Upper lobe of left lung (tissue), 6 donors: ENCODE measurements around the gene COMMD6. TPM values are rescaled to one million over a fixed set of nuclear protein-coding genes. Genes with fewer than 3 reads are reported as not detected.

ENCODE experiments used
- ATAC-seq, 2 donors: fragments of 200-7000 bp; cut with Tn5 transposase; one replicate each; pipeline ENCODE4 v1.9.1; 2022; ENCODE audit warnings: mild to moderate bottlenecking in 2 of 2, moderate library complexity in 2 of 2; ENCODE audit not compliant: low FRiP score in 2 of 2
- DNase-seq, 2 donors: peaks; one replicate each; pipeline ENCODE4 v3.0.0-alpha.2; 2019 to 2020
- H3K27ac ChIP-seq, 4 donors: fragments of 200-600 bp; sonication (generic); one replicate each; pipeline ENCODE4 v1.5.1; 2016 to 2019
- H3K27me3 ChIP-seq, 4 donors: fragments of 200-600 bp; sonication (generic); one replicate each; pipeline ENCODE4 v1.5.1; 2017 to 2019
- H3K36me3 ChIP-seq, 4 donors: fragments of 200-600 bp; sonication (generic); one replicate each; pipeline ENCODE4 v1.5.1; 2016 to 2019
- H3K4me1 ChIP-seq, 4 donors: fragments of 200-600 bp; sonication (generic); one replicate each; pipeline ENCODE4 v1.5.1; 2018 to 2019
- H3K4me3 ChIP-seq, 4 donors: fragments of 200-600 bp; sonication (generic); one replicate each; pipeline ENCODE4 v1.5.1; 2017 to 2019; ENCODE audit warnings: mild to moderate bottlenecking in 2 of 4, moderate library complexity in 1 of 4
- H3K9me3 ChIP-seq, 4 donors: fragments of 200-600 bp; sonication (generic); one replicate each; pipeline ENCODE4 v1.5.1; 2018 to 2019
- EP300 ChIP-seq, 4 donors: sonication (generic); formaldehyde crosslinking; IDR thresholded peaks; one replicate each; pipeline ENCODE4 v1.5.1; 2017; ENCODE audit warnings: antibody characterized with exemption in 4 of 4, control low read depth in 2 of 4
- POLR2A ChIP-seq, 4 donors: fragments of 450-650 bp; IDR thresholded peaks; one replicate each; pipeline ENCODE4 v1.5.1; 2016 to 2017; ENCODE audit warnings: antibody characterized with exemption in 4 of 4, mild to moderate bottlenecking in 2 of 4
- POLR2AphosphoS5 ChIP-seq, 2 donors: sonication (generic); formaldehyde crosslinking; IDR thresholded peaks; one replicate each; pipeline ENCODE4 v1.5.1; 2017; ENCODE audit warnings: antibody characterized with exemption in 2 of 2
- WGBS, 2 donors: methylation state at CpG; one replicate each; pipeline ENCODE4 v1.1.5; 2017 to 2018; 5-methylcytosine and 5-hydroxymethylcytosine counted together
- total RNA-seq, 6 donors: library from RNA; depleted of rRNA in 4 of 6; stranded (reverse); fragments of >200 nt in 4 of 6; gene quantifications; one replicate each; pipeline versions ENCODE4 v1.1.0 to v1.2.1, GENCODE V29; 2016 to 2021
- TF ChIP-seq, protein P1 (sequence below), 6 experiments: fragments of 450-650 bp in 4 of 6; fragments of 200-600 bp in 2 of 6; sonication (generic) in 2 of 6; IDR thresholded peaks; one replicate each; pipeline ENCODE4 v1.5.1; 2016 to 2019; ENCODE audit warnings: antibody characterized with exemption in 6 of 6
- donor health status: DM: no; HTN: no; CAD: no; lungs with moderate emphysema.
- donor health status: DM: no; HTN: yes; CAD: no; lungs with severe emphysema.

Gene COMMD6
- total RNA-seq, 6 donors from 2014 or later: 9.0 to 134 (median 63.8) TPM

DNA sequence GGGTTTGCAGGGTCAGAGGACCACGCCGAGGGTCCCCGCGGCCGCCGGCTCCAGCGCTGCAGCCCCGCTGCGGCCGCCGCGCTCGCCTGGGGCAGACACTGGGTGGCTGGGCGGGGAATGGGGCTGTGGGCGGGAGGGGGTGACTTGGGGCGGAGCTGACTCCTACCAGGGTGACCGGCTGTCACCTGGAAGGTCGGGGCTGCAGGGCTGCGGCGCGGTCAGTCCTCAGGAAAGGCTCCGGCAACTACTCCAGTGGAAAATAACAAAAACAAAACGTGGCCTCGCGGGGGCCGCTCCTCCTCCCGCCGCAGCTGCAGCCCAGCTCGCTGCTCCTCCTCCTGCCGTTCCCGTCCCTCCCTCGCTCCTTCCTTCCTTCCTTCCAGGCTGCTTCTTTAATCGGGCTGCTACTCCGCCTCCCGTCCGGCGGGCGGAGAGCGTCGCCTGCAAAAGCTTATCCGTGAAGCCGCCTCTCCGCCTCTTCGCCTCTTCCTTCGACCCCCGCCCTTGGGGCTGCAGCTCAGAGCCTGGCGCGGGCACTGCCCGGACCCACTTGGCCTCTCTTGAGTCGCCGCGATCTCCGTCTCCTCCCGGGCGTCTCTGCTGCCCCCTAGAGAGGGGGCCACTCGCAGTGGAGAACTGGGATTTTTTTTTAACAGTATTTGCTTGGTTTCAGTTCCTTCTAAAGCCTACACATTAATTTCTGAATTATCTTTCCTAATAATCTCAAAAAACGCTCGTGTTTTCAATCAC lies 55.4 kb downstream of the COMMD6 start, which contains the start of gene TBC1D4:
Gene TBC1D4 (minus strand): TSS at position 100 of the 750 bp plus-strand sequence. CDS start 402 bp downstream, outside the sequence.
- WGBS, 2 donors: 0% methylated on average over 39 to 47 of the region's 58 CpGs

DNA sequence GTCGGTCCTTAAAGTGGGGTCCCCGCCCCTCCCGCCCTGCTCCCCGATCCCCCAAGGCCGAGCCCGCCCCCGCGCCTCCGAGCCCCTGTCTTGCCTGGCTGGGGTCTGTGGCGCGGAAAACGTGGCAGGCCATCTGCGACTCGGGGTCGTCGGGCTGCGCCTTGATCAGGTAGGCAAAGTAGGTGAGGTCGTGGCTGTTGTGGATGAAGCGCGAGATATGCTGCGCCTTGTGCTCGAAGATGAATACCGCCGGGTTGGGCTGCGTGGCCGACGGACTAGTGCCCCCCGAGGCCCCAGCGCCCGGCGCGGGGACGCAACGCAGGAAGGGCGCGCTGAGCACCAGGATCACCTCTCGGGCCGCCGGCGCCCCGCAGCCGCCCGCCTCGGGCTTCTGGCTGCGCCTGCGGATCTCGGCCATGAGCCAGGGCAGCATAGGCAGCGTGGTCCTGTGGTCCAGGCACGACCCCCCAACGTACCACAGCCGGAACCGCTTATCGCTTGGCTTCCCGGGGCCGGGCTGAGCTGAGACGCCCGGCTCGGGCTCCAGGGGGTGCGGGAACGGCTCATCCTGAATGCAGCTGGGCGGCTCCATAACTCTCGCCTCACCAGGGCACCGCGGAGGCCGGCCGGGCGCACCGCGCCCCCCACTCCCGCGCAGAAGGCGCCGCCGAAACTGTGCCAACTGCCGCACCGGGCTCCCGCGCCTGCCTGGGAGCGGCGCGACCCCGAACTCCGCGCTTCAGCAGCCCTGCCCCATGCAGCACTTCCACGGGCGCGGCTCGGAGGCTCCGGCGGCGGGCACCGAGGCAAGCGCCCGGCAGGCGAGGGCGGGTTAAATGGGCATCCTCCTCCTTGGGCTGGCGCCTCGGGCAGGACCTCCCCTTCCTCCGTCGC lies 56.2 kb downstream of the COMMD6 start:
- WGBS, 2 donors: 0% methylated on average over 11 to 55 of the region's 100 CpGs
- DNase-seq (peak; percentile 24 to 90), ATAC-seq (peak; percentile 28 to 66)
- TF ChIP-seq EP300 (IDR thresholded peaks at IDR 0.05) (no peak), POLR2A (IDR thresholded peaks at IDR 0.05) (no peak), POLR2AphosphoS5 (IDR thresholded peaks at IDR 0.05) (no peak)
- TF ChIP-seq, protein P1, sequence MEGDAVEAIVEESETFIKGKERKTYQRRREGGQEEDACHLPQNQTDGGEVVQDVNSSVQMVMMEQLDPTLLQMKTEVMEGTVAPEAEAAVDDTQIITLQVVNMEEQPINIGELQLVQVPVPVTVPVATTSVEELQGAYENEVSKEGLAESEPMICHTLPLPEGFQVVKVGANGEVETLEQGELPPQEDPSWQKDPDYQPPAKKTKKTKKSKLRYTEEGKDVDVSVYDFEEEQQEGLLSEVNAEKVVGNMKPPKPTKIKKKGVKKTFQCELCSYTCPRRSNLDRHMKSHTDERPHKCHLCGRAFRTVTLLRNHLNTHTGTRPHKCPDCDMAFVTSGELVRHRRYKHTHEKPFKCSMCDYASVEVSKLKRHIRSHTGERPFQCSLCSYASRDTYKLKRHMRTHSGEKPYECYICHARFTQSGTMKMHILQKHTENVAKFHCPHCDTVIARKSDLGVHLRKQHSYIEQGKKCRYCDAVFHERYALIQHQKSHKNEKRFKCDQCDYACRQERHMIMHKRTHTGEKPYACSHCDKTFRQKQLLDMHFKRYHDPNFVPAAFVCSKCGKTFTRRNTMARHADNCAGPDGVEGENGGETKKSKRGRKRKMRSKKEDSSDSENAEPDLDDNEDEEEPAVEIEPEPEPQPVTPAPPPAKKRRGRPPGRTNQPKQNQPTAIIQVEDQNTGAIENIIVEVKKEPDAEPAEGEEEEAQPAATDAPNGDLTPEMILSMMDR (IDR thresholded peaks at IDR 0.05): no peak
- Histone ChIP-seq H3K36me3 (no peaks in the 10 kb centered on the region), H3K27ac (peak overlapping the region; percentile 54 to 84 (median 80)), H3K9me3 (no peaks in the 10 kb centered on the region), H3K4me3 (peak overlapping the region; percentile 84 to 94 (median 90)), H3K4me1 (peaks cover 3 to 33% (median 12%) of the 10 kb centered on the region in 4 donors), H3K27me3 (peaks cover 0 to 2% (median 0%) of the 10 kb centered on the region in 4 donors)

More for the DNA sequence above, 55.4 kb downstream of the COMMD6 start, which contains the start of gene TBC1D4:
- ATAC-seq: peak; percentile 91 to 96
- Histone ChIP-seq H3K9me3 (no peaks in the 10 kb centered on the region), H3K4me1 (peaks cover 3 to 33% (median 12%) of the 10 kb centered on the region in 4 donors), H3K27ac (peak within 1 kb of the TSS; percentile 54 to 84 (median 80)), H3K36me3 (no peaks in the 10 kb centered on the region), H3K27me3 (peaks cover 0 to 2% (median 0%) of the 10 kb centered on the region in 4 donors), H3K4me3 (peak within 1 kb of the TSS; percentile 84 to 94 (median 90))
- peak; percentile 91 to 94 for DNase-seq
- TF ChIP-seq EP300 (IDR thresholded peaks at IDR 0.05) (peak in 1 of 4 donors; percentile 3), POLR2A (IDR thresholded peaks at IDR 0.05) (peak in 2 of 4 donors; percentile 18 to 42), POLR2AphosphoS5 (IDR thresholded peaks at IDR 0.05) (peak in 1 of 2 donors; percentile 48)
- TF ChIP-seq, protein P1 (IDR thresholded peaks at IDR 0.05): peak; percentile 67 to 74 (median 70)

DNA sequence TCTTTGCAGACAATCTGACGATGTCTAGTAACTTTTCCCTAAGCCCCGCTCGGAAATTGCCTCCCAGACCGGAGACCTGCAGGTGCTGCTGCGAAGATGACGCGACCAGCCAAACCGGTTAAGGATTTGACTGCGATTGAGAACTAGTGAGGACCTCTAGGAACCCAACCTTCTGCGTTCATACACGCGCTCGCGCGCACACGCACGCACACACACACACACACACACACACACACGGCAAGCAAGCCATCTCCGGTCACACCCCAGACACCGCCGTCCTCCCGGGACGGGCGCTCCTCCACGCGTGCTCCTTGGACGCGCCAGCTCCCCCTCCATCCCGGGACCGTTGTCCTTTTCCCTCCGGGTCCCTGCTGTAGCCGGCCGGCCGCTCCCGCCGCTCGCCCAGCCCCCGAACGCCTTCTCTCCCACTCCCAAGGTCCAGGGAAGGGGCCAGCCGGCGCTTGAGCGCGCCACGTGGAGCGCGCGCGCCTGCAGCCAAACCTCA lies 56.9 kb downstream of the COMMD6 start:
- no peaks in the 10 kb centered on the region for H3K9me3 ChIP-seq
- 0 to 1% methylated on average over 27 to 33 of the region's 48 CpGs for WGBS, 2 donors
- H3K27me3 ChIP-seq: peaks cover 0 to 2% (median 0%) of the 10 kb centered on the region in 4 donors
- H3K4me3 ChIP-seq: peak overlapping the region; percentile 84 to 94 (median 90)
- TF ChIP-seq POLR2AphosphoS5 (IDR thresholded peaks at IDR 0.05) (peak in 1 of 2 donors; percentile 16), EP300 (IDR thresholded peaks at IDR 0.05) (no peak)
- H3K36me3 ChIP-seq: no peaks in the 10 kb centered on the region
- DNase-seq (peak; percentile 87 to 88), ATAC-seq (peak; percentile 31 to 51)
- peak overlapping the region; percentile 54 to 84 (median 69) for H3K27ac ChIP-seq
- peaks cover 3 to 33% (median 12%) of the 10 kb centered on the region in 4 donors for H3K4me1 ChIP-seq

- Histone ChIP-seq H3K4me3 (peak overlapping the region in 1 of 4 donors; percentile 87), H3K27me3 (peaks cover 0 to 2% (median 0%) of the 10 kb centered on the region in 4 donors), H3K27ac (no peak overlapping the region), H3K36me3 (no peaks in the 10 kb centered on the region), H3K9me3 (no peaks in the 10 kb centered on the region), H3K4me1 (peaks cover 3 to 33% (median 12%) of the 10 kb centered on the region in 4 donors)
- ATAC-seq: no peak
- 44 to 47% methylated on average over 5 of the region's 5 CpGs for WGBS, 2 donors
- no peak for TF ChIP-seq EP300 (IDR thresholded peaks at IDR 0.05)
- no peak for TF ChIP-seq POLR2AphosphoS5 (IDR thresholded peaks at IDR 0.05)
- TF ChIP-seq, protein P1 (IDR thresholded peaks at IDR 0.05): no peak
- no peak for TF ChIP-seq POLR2A (IDR thresholded peaks at IDR 0.05)
- DNase-seq: no peak
These were observed 58.4 kb downstream of the COMMD6 start for GRCh38 chr13:75479102-75479740.
